K562 (cell line): ENCODE measurements around the gene IGSF10. TPM values are rescaled to one million over a fixed set of nuclear protein-coding genes. Genes with fewer than 3 reads are reported as not detected.

Source experiments
- ATAC-seq: fragments of 200-7000 bp; cut with Tn5 transposase; 3 replicates; pipeline ENCODE4 v1.9.1; 2020; ENCODE audit warnings: moderate library complexity
- BruUV-seq: library from RNA; stranded (reverse); fragments of 400-500 nt; replicated peaks from 2 replicates; lab custom pipeline; 2021; lab: Mats Ljungman, UMichigan
- CTCF ChIA-PET: fragments of 300-600 bp; formaldehyde crosslinking; extraction: SDS; loops from one replicate; lab custom pipeline; 2021; ENCODE audit warnings: low intra/inter-chr PET ratio; lab: Yijun Ruan, JAX
- POLR2A ChIA-PET: fragments of 300-600, 350-650 bp; sonication (Branson Sonifier 250); formaldehyde crosslinking; extraction: SDS; loops from one replicate; lab custom pipeline; 2021; ENCODE audit warnings: antibody characterized with exemption, inconsistent platforms; lab: Yijun Ruan, JAX
- DNase-seq, 4 experiments: peaks; one replicate each; pipeline versions ENCODE4 v3.0.0 to v3.0.0-alpha.2; 2011 to 2018; ENCODE audit warnings: low spot score in 3 of 4, mixed read lengths in 3 of 4; ENCODE audit errors: extremely low read depth in 1 of 4
- FAIRE-seq: peaks from 2 replicates; lab custom pipeline; 2011; peaks lifted over from hg19 to GRCh38; lab: Jason Lieb, UNC
- H2AFZ ChIP-seq: 2 replicates; pipeline ENCODE4 v1.6.0; 2011; ENCODE audit warnings: low read depth, low read length, control low read depth, inconsistent platforms
- H3K27ac ChIP-seq: fragments of 200-600 bp; 3 replicates; pipeline ENCODE4 v1.8.0; 2011; ENCODE audit warnings: low read depth, mild to moderate bottlenecking, control low read depth, inconsistent platforms, low read length, moderate library complexity, mixed read lengths; ENCODE audit errors: extremely low read depth
- H3K27me3 ChIP-seq, 2 experiments: fragments of 300-600 bp in 1 of 2; 2 replicates in 1 of 2; 3 replicates in 1 of 2; pipeline versions ENCODE4 v1.6.0 to v1.8.0; 2011; ENCODE audit warnings: inconsistent platforms in 2 of 2, low read length in 2 of 2, mild to moderate bottlenecking in 1 of 2, mixed read lengths in 1 of 2, moderate library complexity in 1 of 2; ENCODE audit not compliant: control insufficient read depth in 2 of 2, insufficient read depth in 2 of 2
- H3K36me3 ChIP-seq: fragments of 300-600 bp; 3 replicates; pipeline ENCODE4 v1.8.0; 2011; ENCODE audit warnings: mild to moderate bottlenecking, low read length, inconsistent platforms; ENCODE audit not compliant: control insufficient read depth, insufficient read depth
- H3K4me1 ChIP-seq, 2 experiments: fragments of 200-600 bp in 1 of 2; replicated peaks in 1 of 2; 2 replicates in 1 of 2; 3 replicates in 1 of 2; pipeline versions ENCODE4 v1.5.1 to v1.8.0; 2011; ENCODE audit warnings: inconsistent platforms in 2 of 2, low read length in 2 of 2, mild to moderate bottlenecking in 1 of 2, mixed read lengths in 1 of 2, moderate library complexity in 1 of 2; ENCODE audit not compliant: control insufficient read depth in 2 of 2, insufficient read depth in 2 of 2
- H3K4me2 ChIP-seq: 2 replicates; pipeline ENCODE4 v1.6.1; 2011; ENCODE audit warnings: low read length, control low read depth, inconsistent platforms, mixed read lengths; ENCODE audit not compliant: insufficient read depth
- H3K4me3 ChIP-seq: fragments of 200-600 bp; sonication (generic), shearing (Covaris generic); 2 replicates; pipeline ENCODE4 v1.5.1; 2016; ENCODE audit warnings: control low read depth, inconsistent platforms
- H3K79me2 ChIP-seq: fragments of 200-600 bp; 3 replicates; pipeline ENCODE4 v1.8.0; 2011; ENCODE audit warnings: low read length, inconsistent platforms; ENCODE audit not compliant: control insufficient read depth, insufficient read depth
- H3K9ac ChIP-seq, 2 experiments: 2 replicates each; pipeline versions ENCODE4 v1.6.0 to v1.6.1; 2011; ENCODE audit warnings: low read depth in 2 of 2, low read length in 2 of 2, control low read depth in 1 of 2, inconsistent platforms in 1 of 2, mild to moderate bottlenecking in 1 of 2, mixed read lengths in 1 of 2; ENCODE audit not compliant: insufficient read depth in 1 of 2
- H3K9me1 ChIP-seq: one replicate; pipeline ENCODE4 v1.6.0; 2011; ENCODE audit warnings: inconsistent platforms, mild to moderate bottlenecking, low read length, moderate library complexity; ENCODE audit not compliant: control insufficient read depth, insufficient read depth
- H3K9me3 ChIP-seq: replicated peaks from 2 replicates; pipeline ENCODE4 v1.5.1; 2011; ENCODE audit warnings: low read depth, low read length, inconsistent platforms; ENCODE audit not compliant: control insufficient read depth, insufficient read depth
- H4K20me1 ChIP-seq: replicated peaks from 2 replicates; pipeline ENCODE4 v1.6.1; 2011; ENCODE audit warnings: low read length, inconsistent platforms, mixed read lengths; ENCODE audit not compliant: control insufficient read depth, insufficient read depth
- CHD1 ChIP-seq: fragments of 200-600 bp; sonication (generic); IDR thresholded peaks from one replicate; pipeline ENCODE4 v1.6.1; 2012; ENCODE audit warnings: mild to moderate bottlenecking, moderate library complexity, low read length, inconsistent platforms
- DACH1 ChIP-seq: fragments of 450-650 bp; IDR thresholded peaks from 2 replicates; pipeline ENCODE4 v1.6.1; 2018; ENCODE audit not compliant: partially characterized antibody
- HBP1 ChIP-seq: fragments of 450-650 bp; formaldehyde crosslinking; IDR thresholded peaks from 2 replicates; pipeline ENCODE4 v1.4.0; 2022; ENCODE audit warnings: missing genetic modification characterization
- HMGXB4 ChIP-seq: sonication (generic); formaldehyde crosslinking; IDR thresholded peaks from 2 replicates; pipeline ENCODE4 v1.8.1; 2023; ENCODE audit warnings: mild to moderate bottlenecking, missing genetic modification reagents
- MEIS2 ChIP-seq: fragments of 450-650 bp; IDR thresholded peaks from 2 replicates; pipeline ENCODE4 v1.6.1; 2014; ENCODE audit warnings: mild to moderate bottlenecking; ENCODE audit not compliant: partially characterized antibody
- MTA2 ChIP-seq: fragments of 450-650 bp; IDR thresholded peaks from 2 replicates; pipeline ENCODE4 v1.6.1; 2016; ENCODE audit warnings: low read depth
- NCOA6 ChIP-seq: fragments of 450-650 bp; IDR thresholded peaks from 2 replicates; pipeline ENCODE4 v1.6.1; 2017; ENCODE audit warnings: mild to moderate bottlenecking
- POLR2H ChIP-seq: IDR thresholded peaks from 2 replicates; pipeline ENCODE4 v1.6.1; 2016; ENCODE audit warnings: missing genetic modification characterization, low read depth, mild to moderate bottlenecking, control low read depth, missing compliant biosample characterization, moderate library complexity
- RBM25 ChIP-seq: fragments of 200-400 bp; formaldehyde crosslinking; IDR thresholded peaks from 2 replicates; pipeline ENCODE4 v1.6.1; 2018; ENCODE audit warnings: low read length, low read depth, moderate library complexity; ENCODE audit not compliant: severe bottlenecking
- RUNX1 ChIP-seq: sonication (generic); IDR thresholded peaks from 2 replicates; pipeline ENCODE4 v1.6.1; 2016; ENCODE audit warnings: antibody characterized with exemption, low read depth
- THRAP3 ChIP-seq: fragments of 450-650 bp; IDR thresholded peaks from 2 replicates; pipeline ENCODE4 v1.6.1; 2016; ENCODE audit warnings: mild to moderate bottlenecking, inconsistent platforms, borderline replicate concordance
- ZBTB17 ChIP-seq: fragments of 450-650 bp; formaldehyde crosslinking; IDR thresholded peaks from 2 replicates; pipeline ENCODE4 v1.4.0; 2020; ENCODE audit warnings: mild to moderate bottlenecking
- ZBTB8A ChIP-seq: fragments of 450-650 bp; IDR thresholded peaks from 2 replicates; pipeline ENCODE4 v1.6.1; 2018; ENCODE audit warnings: mild to moderate bottlenecking, moderate library complexity; ENCODE audit not compliant: partially characterized antibody
- ZNF280B ChIP-seq: fragments of 250-450 bp; sonication (Bioruptor Pico); IDR thresholded peaks from 2 replicates; pipeline ENCODE4 v1.5.1; 2021; ENCODE audit warnings: mild to moderate bottlenecking
- ZNF512 ChIP-seq: IDR thresholded peaks from 2 replicates; pipeline ENCODE4 v1.6.1; 2016; ENCODE audit warnings: missing genetic modification characterization, missing compliant biosample characterization
- WGBS: fragments of 100-300 bp; shearing (Covaris generic); methylation state at CpG from one replicate; pipeline ENCODE4 v1.1.6; 2016; ENCODE audit warnings: low coverage, mixed read lengths; ENCODE audit not compliant: insufficient coverage; ENCODE audit errors: missing lambda C conversion rate; 5-methylcytosine and 5-hydroxymethylcytosine counted together
- in situ Hi-C: fragments of 300-500 bp; cut with MboI; formaldehyde crosslinking; loops from 4 replicates; pipeline ENCODE4 v1.15.0; 2018; ENCODE audit warnings: inconsistent platforms, mixed read lengths
- intact Hi-C: fragments of 100-400 bp; cut with micrococcal nuclease; formaldehyde crosslinking; loops from 2 replicates; pipeline ENCODE4 v1.14.2; 2022
- polyA plus RNA-seq, 8 experiments: library from polyadenylated mRNA; depleted of rRNA in 4 of 8; stranded (reverse) in 5 of 8; unstranded in 3 of 8; fragments of >200 nt; fragmentation: Nextera tagmentation in 2 of 8; fragmentation: Illumina TruSeq in 1 of 8; extraction: Ambion mirVana in 2 of 8; extraction: Trizol in 1 of 8; gene quantifications; 2 replicates each; pipeline versions ENCODE4 v1.2.1 to v1.2.3, GENCODE V29; 2011 to 2014; ENCODE audit warnings: inconsistent platforms in 1 of 8, missing spikeins in 1 of 8
- total RNA-seq, 7 experiments: library from RNA; depleted of rRNA in 6 of 7; stranded (reverse); fragments of >200 nt in 6 of 7; fragmentation: Illumina TruSeq in 2 of 7; extraction: Trizol in 2 of 7; gene quantifications; 2 replicates each; pipeline versions ENCODE4 v1.2.1 to v1.2.3, GENCODE V29; 2011 to 2021; ENCODE audit warnings: low replicate concordance in 1 of 7

The IGSF10 gene
- total and polyA plus RNA-seq, 9 of the 15 experiments (the other 6 are each of a cell fraction or from before 2014, with no cell fraction given): 0.11 to 1.2 (median 0.40) TPM

- no peak overlapping the region for H2AFZ ChIP-seq
- FAIRE-seq (no peak), DNase-seq (no peak), ATAC-seq (no peak)
- no peaks in the 10 kb centered on the region for H3K27me3 ChIP-seq
- no peak overlapping the region for H3K9ac ChIP-seq
- H3K4me3 ChIP-seq: no peak overlapping the region
- H3K4me2 ChIP-seq: no peak overlapping the region
- intact Hi-C loops (no loop called here), in situ Hi-C loops (no loop called here)
- TF ChIP-seq NCOA6: no peak
- no peak for TF ChIP-seq MTA2
- no peak for TF ChIP-seq ZNF280B (CRISPR knock-in tag)
- TF ChIP-seq ZNF512: no peak
- no peak for TF ChIP-seq POLR2H (tag)
- TF ChIP-seq CHD1: no peak
- no peak for TF ChIP-seq MEIS2
- no peak for TF ChIP-seq RBM25
- TF ChIP-seq HMGXB4 (CRISPR knock-in tag): no peak
- TF ChIP-seq DACH1: no peak
- no peak for TF ChIP-seq ZBTB17 (CRISPR knock-in tag)
- TF ChIP-seq THRAP3: no peak
- no peak for TF ChIP-seq RUNX1
- no peak for TF ChIP-seq ZBTB8A
- TF ChIP-seq HBP1 (CRISPR knock-in tag): no peak
- peaks cover 5% of the 10 kb centered on the region for H3K9me3 ChIP-seq
- BruUV-seq: no TSS peak
- H3K36me3 ChIP-seq: no peaks in the 10 kb centered on the region
- H3K27ac ChIP-seq: no peak overlapping the region
- H3K79me2 ChIP-seq: no peaks in the 10 kb centered on the region
- no peaks in the 10 kb centered on the region for H4K20me1 ChIP-seq
- H3K9me1 ChIP-seq: no peaks in the 10 kb centered on the region
- ChIA-PET POLR2A (no interaction called here), CTCF (no interaction called here)
- H3K4me1 ChIP-seq: peaks cover 0 to 5% of the 10 kb centered on the region in 2 experiments; a peak in 1 of 5 replicates
- WGBS: 23% methylated on average over 2 of the region's 2 CpGs
Measured at GRCh38 chr3:151477591-151478334, 16.9 kb upstream of the IGSF10 start.
